ENCODE data around the gene GTF2F2.

GTF2F2 gene, protein sequence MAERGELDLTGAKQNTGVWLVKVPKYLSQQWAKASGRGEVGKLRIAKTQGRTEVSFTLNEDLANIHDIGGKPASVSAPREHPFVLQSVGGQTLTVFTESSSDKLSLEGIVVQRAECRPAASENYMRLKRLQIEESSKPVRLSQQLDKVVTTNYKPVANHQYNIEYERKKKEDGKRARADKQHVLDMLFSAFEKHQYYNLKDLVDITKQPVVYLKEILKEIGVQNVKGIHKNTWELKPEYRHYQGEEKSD

GRCh38 chr13:45119991-45120864 lies at the start of gene GTF2F2:
TSS of gene GTF2F2 (plus strand) at chr13:45120510. CDS start at chr13:45120656, 146 bp downstream.
- H3K4me3 ChIP-seq (ENCODE audit: low read depth, low read length), result peak within 1 kb of the TSS; percentile 89

DNA sequence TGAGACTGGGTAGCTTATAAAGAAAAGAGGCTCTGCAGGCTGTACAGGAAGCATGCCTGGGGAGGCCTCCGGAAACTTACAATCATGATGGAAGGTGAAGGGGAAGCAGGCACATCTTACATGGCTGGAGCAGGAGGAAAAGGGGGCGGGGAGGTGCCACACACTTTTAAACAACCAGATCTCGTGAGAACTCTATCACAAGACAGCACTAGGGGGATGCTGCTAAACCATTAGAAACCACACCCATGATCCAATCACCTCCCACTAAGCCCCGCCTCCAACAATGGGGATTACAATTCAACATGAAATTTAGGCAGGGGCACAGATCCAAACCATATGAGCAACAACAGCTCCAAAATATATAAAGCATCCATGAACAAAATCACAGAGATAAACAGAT lies 46.5 kb upstream of the GTF2F2 start:
- H3K4me3 ChIP-seq (ENCODE audit: low read depth, low read length), result no peak overlapping the region

GRCh38 chr13:45074721-45075120 lies 45.6 kb upstream of the GTF2F2 start:
- H3K4me3 ChIP-seq (ENCODE audit: low read depth, low read length), result no peak overlapping the region

DNA sequence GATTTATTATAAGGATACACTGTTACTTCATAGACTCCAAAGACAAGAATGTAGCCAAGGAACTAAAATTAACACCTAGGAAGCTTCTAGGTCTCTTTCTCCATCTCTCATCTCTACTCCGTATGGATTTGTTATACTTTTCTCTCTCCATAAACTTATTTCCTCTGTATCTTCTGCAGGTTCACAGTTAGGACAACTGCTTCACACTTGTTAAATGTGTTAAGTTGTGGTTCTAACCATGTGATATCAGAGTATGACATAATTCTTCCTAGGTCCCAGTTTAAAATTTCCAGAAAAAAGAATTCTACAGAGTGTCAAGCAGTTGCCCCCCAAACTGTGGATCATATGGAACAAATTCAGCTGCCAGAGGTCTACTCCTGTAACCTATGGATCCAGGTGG lies 42.3 kb upstream of the GTF2F2 start:
- H3K4me3 ChIP-seq (ENCODE audit: low read depth, low read length), result no peak overlapping the region

DNA sequence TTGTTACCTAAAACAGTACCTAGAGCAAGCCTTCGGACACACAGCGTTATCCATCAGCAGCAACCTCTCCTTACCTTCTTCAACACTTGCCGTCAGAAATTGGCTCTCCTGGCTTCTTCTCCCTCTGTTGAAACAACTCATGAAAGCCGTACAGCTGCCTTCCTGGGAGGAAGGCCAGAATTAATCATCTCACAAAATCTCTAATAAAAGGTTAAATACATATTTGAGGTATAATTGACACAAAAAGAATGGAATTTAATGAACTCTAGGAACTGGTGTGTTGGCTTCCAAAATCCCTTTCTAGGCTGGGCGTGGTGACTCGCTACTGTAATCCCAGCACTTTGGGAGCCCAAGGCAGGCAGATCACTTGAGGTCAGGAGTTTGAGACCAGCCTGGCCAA lies 37.3 kb upstream of the GTF2F2 start:
- no peak overlapping the region for H3K4me3 ChIP-seq (ENCODE audit: low read depth, low read length)

DNA sequence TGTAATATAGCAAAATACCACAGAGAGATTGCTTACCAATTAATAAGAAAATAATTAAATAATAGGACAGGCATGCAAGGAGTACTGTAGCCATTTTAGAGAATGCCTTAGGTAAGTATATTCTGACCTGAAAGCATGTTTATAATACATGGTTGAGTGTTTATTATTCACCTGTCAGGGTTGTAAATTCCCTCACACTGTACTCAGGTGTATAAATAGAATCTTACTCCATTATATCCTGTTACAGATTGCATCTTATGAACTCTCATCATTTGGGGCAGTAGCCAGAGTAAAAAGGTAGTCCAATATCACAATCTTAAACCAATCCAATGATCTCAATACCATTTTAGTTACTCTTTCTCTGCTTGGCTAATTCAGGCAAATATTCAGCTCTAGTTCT lies 35.8 kb upstream of the GTF2F2 start:
- H3K4me3 ChIP-seq (ENCODE audit: low read depth, low read length), result no peak overlapping the region

- H3K4me3 ChIP-seq (ENCODE audit: low read depth, low read length), result no peak overlapping the region
These were observed 33.8 kb upstream of the GTF2F2 start for GRCh38 chr13:45086484-45086883.

GRCh38 chr13:45092663-45093062 lies 27.6 kb upstream of the GTF2F2 start:
- no peak overlapping the region for H3K4me3 ChIP-seq (ENCODE audit: low read depth, low read length)

- no peak overlapping the region for H3K4me3 ChIP-seq (ENCODE audit: low read depth, low read length)
These were observed 19.6 kb upstream of the GTF2F2 start for GRCh38 chr13:45100573-45101262.

- no peak overlapping the region for H3K4me3 ChIP-seq (ENCODE audit: low read depth, low read length)
These were observed 18.8 kb upstream of the GTF2F2 start for GRCh38 chr13:45101327-45102018.

DNA sequence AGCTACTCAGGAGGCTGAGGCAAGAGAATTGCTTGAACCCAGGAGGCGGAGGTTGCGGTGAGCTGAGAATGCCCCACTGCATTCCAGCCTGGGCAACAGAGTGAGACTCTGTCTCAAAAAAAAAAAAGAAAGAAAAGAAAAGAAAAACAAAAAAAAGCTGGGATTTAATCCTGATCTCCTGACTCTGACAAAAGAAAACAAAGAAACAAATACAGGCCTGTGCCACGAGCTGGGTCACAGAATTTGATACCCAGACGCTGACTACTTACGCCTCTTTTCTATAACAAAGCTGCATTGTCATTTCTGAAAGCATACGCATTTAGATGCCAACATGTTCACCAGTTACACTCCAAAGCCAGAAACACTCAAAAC lies 18.2 kb upstream of the GTF2F2 start:
- no peak overlapping the region for H3K4me3 ChIP-seq (ENCODE audit: low read depth, low read length)

- no peak overlapping the region for H3K4me3 ChIP-seq (ENCODE audit: low read depth, low read length)
These were observed 16.9 kb upstream of the GTF2F2 start for GRCh38 chr13:45103449-45103848.

DNA sequence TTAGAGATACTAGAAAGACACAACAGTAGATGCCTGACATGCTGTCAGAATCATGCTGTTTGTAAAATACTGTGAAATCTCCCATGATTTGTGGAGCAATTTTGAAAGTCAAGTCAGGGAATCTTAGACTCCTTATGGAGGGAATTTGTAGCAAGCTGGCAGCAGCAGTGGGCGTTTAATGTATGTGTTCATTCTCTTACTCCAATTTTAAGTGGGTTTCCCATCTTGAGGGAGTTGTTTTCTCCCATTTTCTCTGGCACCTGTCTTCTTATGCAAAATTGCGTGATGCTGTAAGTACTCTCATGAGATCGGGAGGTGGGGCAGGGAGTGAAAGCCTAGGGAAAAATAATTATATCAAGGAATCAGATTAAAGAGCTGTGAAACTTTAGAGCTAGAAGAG lies 16.0 kb upstream of the GTF2F2 start:
- no peak overlapping the region for H3K4me3 ChIP-seq (ENCODE audit: low read depth, low read length)

DNA sequence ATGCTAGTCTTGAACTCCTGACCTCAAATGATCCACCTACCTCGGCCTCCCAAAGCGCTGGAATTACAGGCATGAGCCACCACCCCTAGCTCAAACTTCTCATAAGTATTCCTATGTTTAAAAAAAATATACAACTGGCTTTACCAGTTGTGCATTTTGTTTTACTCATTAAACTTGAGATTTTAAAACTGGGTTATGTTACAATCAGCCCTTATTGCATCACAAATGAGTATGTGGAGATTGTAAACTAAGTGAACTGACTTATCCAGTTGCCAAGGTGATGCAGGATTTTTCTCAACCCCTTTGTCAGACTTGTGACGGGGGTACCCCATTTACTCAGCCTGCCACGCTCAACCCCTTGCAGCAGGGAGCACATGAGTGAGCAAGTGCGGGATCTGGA lies 14.4 kb upstream of the GTF2F2 start:
- no peak overlapping the region for H3K4me3 ChIP-seq (ENCODE audit: low read depth, low read length)

- no peak overlapping the region for H3K4me3 ChIP-seq (ENCODE audit: low read depth, low read length)
These were observed 12.8 kb upstream of the GTF2F2 start for GRCh38 chr13:45107539-45107938.

GRCh38 chr13:45108716-45109101 lies 11.6 kb upstream of the GTF2F2 start:
- H3K4me3 ChIP-seq (ENCODE audit: low read depth, low read length), result no peak overlapping the region

DNA sequence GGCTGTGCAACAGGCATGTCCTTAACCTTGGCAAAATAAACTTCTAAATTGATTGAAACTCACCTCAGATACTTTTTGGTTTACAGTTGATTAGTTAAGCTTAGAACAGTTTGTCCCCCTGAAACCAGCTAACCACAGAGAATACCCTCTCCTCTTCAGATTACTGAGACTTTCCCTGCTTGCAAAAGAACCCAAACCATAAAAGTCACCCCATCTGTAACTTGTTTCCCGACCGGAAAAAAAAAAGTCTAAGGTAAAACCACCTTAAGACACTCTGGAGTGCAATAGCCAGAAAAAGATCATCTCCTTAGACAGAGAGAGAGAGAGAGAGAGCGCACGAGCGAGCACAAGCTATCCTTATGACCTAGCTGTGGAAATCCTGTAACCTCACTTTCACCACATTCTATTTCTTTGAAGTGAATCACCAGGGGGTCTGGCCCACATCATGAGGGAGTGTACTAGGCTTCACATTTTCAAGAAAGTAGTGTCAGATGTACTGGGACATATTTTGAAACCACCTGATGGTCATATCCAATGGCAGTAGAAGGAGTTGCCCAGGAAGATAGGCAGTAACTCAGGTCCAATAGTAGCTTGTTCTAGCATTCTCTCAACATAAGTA lies 11.1 kb upstream of the GTF2F2 start:
- no peak overlapping the region for H3K4me3 ChIP-seq (ENCODE audit: low read depth, low read length)

DNA sequence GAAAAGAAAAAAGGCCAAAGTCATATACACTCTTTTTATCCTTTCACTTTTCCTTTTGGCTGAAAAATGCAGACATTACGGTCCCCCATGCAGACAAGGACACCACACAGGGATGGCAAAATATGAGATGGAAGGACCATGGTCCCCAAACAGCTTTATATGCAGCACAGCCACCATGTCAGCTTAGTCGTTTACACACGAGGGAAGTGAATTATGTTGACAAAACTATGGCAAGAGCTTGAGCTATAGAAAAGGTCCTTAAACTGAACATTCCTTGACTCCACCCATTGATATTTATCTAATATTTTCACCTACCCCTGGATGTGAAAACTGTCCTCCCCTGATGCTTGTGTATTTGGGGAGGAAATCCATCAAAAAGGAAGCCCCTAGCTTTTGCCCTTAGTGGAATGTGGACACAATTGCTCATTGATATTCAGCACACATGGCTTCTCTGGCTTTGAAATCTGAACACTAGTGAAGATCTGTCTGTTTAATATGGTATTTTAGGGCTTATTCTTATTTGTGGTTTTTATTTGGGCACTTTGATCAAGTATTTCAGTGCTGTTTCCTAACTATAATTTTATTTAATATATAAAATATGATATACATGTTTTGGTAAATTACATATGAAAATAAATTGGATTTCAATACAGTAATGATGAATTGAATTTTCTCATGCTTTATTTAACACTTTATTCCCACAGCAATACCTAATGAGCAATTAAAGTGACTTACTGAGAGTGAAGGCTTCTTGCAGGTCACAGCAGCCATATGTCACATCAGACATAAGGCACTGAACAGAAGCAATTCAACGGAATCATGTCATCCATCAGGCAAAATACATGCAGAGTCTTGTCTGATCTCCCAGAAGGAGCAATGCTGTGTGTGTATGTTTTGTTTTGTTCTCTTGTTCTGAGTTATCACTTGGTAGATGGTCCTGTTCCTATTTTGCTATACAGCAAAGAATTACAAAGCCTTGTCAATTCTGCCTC lies 6.8 kb upstream of the GTF2F2 start:
- H3K4me3 ChIP-seq (ENCODE audit: low read depth, low read length), result no peak overlapping the region

- H3K4me3 ChIP-seq (ENCODE audit: low read depth, low read length), result peak overlapping the region; percentile 89
These were observed 780 bp upstream of the GTF2F2 start for GRCh38 chr13:45119469-45119990.
